ENCODE results near the gene AOAH. TPM values are rescaled to one million over a fixed set of nuclear protein-coding genes. Genes with fewer than 3 reads are reported as not detected.
A peak's percentile ranks its signal among the peaks of the same experiment; 100 is the strongest.

AOAH gene
- total and polyA plus RNA-seq, 2 experiments from 2014 or later, result not detected

DNA sequence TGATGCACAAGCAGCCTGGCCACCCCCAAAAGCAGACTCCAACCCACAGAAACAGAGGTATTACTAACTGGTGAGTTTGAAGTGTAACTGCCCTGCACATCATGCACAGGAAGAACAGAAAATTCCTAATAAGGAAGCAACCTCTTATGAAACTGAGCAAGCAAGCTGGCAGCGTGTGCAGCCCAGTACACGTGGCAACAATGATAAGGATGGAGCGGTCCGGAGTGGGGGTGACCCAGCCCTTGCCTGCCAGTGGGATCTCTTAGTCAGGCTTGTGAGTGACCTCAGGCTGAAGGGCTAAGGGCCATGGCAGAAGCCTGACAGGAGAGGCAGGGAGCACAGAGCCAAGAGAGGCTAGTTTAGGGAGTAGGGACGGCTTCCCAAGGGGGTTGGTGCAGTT lies 22.1 kb upstream of the AOAH start:
- Histone ChIP-seq H3K9me3 (ENCODE audit: low read depth) (no peaks in the 10 kb centered on the region), H3K4me1 (ENCODE audit: low read depth) (no peaks in the 10 kb centered on the region), H3K27ac (no peak overlapping the region), H3K27me3 (no peaks in the 10 kb centered on the region), H3K4me3 (no peak overlapping the region), H3K36me3 (no peaks in the 10 kb centered on the region)
- DNase-seq (ENCODE audit: low read depth in 1 of 2, low spot score in 1 of 2), result peak; percentile 36 to 96
- TF ChIP-seq, protein P1, sequence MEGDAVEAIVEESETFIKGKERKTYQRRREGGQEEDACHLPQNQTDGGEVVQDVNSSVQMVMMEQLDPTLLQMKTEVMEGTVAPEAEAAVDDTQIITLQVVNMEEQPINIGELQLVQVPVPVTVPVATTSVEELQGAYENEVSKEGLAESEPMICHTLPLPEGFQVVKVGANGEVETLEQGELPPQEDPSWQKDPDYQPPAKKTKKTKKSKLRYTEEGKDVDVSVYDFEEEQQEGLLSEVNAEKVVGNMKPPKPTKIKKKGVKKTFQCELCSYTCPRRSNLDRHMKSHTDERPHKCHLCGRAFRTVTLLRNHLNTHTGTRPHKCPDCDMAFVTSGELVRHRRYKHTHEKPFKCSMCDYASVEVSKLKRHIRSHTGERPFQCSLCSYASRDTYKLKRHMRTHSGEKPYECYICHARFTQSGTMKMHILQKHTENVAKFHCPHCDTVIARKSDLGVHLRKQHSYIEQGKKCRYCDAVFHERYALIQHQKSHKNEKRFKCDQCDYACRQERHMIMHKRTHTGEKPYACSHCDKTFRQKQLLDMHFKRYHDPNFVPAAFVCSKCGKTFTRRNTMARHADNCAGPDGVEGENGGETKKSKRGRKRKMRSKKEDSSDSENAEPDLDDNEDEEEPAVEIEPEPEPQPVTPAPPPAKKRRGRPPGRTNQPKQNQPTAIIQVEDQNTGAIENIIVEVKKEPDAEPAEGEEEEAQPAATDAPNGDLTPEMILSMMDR (IDR thresholded peaks at IDR 0.05; ENCODE audit: low read depth, low read length), result no peak

DNA sequence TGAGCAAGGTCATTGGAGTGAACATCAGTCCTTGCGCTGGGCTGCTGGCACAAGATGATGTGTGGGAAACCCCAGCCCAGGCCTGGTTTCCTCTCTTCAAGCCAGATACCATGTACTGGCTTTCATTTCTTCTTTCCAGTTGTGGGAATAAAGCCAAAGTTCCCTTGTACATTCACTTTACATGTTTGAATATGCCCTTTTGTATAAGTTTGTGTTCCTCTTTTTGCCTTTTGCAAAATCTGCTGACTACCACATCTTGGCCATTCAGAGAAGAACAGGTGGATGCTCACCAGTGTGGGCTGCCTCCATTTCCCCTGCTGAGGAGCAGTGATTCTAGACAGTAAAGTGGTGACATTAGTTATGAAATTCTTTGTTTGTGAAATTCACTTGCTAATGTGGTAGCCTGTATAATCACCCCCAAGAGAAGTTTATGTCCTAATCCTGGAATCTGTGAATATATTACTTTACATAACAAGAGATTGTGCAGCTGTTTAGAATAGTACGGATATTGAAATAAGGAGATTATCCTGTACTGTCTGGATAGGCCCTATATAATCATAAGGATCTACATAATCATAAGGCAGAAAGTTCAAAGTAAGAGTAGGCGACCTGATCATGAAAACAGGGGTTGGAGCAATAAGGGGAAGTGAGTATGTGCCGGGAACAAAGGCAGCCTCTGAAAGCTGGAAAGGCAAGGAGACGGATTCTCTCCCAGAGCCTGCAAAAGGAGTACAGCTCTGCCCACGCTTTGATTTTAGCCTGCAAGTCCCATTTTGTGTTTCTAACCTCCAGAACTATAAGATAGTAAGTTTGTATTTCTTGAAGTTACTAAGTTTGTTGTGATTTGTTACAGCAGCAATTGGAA lies 18.8 kb upstream of the AOAH start:
- DNase-seq (ENCODE audit: low read depth in 1 of 2, low spot score in 1 of 2), result no peak
- Histone ChIP-seq H3K4me1 (ENCODE audit: low read depth) (no peaks in the 10 kb centered on the region), H3K27me3 (no peaks in the 10 kb centered on the region), H3K9me3 (ENCODE audit: low read depth) (no peaks in the 10 kb centered on the region), H3K36me3 (no peaks in the 10 kb centered on the region), H3K27ac (no peak overlapping the region), H3K4me3 (no peak overlapping the region)
- TF ChIP-seq, protein P1 (IDR thresholded peaks at IDR 0.05; ENCODE audit: low read depth, low read length), result no peak

DNA sequence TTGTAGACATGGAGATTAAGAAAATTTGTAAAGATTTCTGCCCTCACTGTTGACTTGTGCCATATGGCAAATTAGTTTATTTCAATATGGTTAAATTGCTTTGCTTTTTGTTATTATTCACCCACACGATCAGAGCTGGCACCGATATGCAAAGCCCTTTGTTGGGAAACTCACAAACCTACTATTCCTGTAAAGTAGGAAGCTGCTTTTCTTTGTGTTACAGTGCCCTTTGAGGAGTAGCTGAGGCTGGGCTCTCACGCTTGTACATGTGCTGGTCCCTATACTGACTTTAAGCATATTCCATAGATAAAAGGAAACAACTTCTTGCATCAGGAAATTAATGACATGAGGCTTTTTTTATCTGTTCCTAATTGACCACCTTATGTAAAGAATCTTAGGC lies 17.6 kb upstream of the AOAH start:
- DNase-seq (ENCODE audit: low read depth in 1 of 2, low spot score in 1 of 2), result no peak
- no peak overlapping the region for H3K27ac ChIP-seq
- no peaks in the 10 kb centered on the region for H3K36me3 ChIP-seq
- H3K4me3 ChIP-seq, result no peak overlapping the region
- no peaks in the 10 kb centered on the region for H3K27me3 ChIP-seq
- no peaks in the 10 kb centered on the region for H3K4me1 ChIP-seq (ENCODE audit: low read depth)
- TF ChIP-seq, protein P1 (IDR thresholded peaks at IDR 0.05; ENCODE audit: low read depth, low read length), result no peak
- H3K9me3 ChIP-seq (ENCODE audit: low read depth), result no peaks in the 10 kb centered on the region

DNA sequence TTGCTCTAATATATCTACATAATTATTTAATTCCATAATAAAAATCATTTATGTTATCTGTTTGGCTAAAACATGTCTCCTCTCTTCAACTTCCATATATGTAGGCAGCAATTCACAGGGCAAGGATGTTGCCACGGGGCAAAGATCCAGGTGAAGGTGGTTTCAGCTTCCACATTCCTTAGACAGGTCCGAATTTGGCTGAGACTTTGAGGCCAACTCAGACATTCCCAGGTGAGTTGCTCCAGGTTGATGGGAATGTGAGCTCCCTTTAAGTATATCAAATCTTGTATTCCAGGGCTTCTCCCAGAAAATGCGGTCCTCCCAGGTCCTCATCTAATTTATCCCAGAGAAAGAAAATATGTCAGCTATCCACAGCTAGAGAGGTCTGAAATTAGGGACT lies 15.1 kb upstream of the AOAH start:
- Histone ChIP-seq H3K36me3 (no peaks in the 10 kb centered on the region), H3K4me1 (ENCODE audit: low read depth) (no peaks in the 10 kb centered on the region), H3K9me3 (ENCODE audit: low read depth) (no peaks in the 10 kb centered on the region), H3K27me3 (no peaks in the 10 kb centered on the region), H3K4me3 (no peak overlapping the region), H3K27ac (no peak overlapping the region)
- TF ChIP-seq, protein P1 (IDR thresholded peaks at IDR 0.05; ENCODE audit: low read depth, low read length), result no peak
- DNase-seq (ENCODE audit: low read depth in 1 of 2, low spot score in 1 of 2), result no peak

DNA sequence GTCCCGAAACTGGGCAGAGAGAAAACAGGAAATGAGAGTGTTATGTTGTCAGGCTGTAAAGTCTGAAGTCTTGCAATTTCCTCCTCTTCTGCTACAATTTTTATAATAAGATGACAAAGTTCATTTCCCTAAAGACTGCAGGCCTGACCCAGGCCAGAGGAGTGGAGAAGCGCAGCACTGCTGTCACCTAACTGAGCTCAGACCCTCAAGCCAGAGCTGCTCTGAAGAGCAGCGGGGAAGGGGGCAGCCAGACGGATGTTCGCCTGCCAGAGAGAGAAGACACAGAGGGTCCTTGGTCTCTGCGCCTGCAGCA lies 12.6 kb upstream of the AOAH start:
- no peak overlapping the region for H3K4me3 ChIP-seq
- no peaks in the 10 kb centered on the region for H3K27me3 ChIP-seq
- H3K4me1 ChIP-seq (ENCODE audit: low read depth), result no peaks in the 10 kb centered on the region
- H3K9me3 ChIP-seq (ENCODE audit: low read depth), result no peaks in the 10 kb centered on the region
- DNase-seq (ENCODE audit: low read depth in 1 of 2, low spot score in 1 of 2), result no peak
- TF ChIP-seq, protein P1 (IDR thresholded peaks at IDR 0.05; ENCODE audit: low read depth, low read length), result no peak
- H3K27ac ChIP-seq, result no peak overlapping the region
- no peaks in the 10 kb centered on the region for H3K36me3 ChIP-seq

Data from cardiac muscle cell (in vitro differentiated cells and primary cell).